Central memory CD4-positive, alpha-beta T cell (primary cell): ENCODE data around the gene DCN.
"Not testable (repeated sequence)": the region's sequence is repeated elsewhere in the genome, so short reads cannot be mapped to it uniquely, and the experiment has no call there.

Source experiments
- DNase-seq: peaks from one replicate; pipeline ENCODE4 v3.0.0; 2022
- total RNA-seq, 3 experiments: gene quantifications; one replicate each; lab custom pipeline; 2026; lab: John Stamatoyannopoulos, UW

The DCN gene, protein sequence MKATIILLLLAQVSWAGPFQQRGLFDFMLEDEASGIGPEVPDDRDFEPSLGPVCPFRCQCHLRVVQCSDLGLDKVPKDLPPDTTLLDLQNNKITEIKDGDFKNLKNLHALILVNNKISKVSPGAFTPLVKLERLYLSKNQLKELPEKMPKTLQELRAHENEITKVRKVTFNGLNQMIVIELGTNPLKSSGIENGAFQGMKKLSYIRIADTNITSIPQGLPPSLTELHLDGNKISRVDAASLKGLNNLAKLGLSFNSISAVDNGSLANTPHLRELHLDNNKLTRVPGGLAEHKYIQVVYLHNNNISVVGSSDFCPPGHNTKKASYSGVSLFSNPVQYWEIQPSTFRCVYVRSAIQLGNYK
- 0 to 0.39 (median 0) reads per million in 3 experiments for total RNA-seq

GRCh38 chr12:91182636-91183455, at the start of gene DCN:
Gene DCN (minus strand): TSS chr12:91182817. CDS start chr12:91178552, 4,265 bp downstream.
- DNase-seq = no peak

DNA sequence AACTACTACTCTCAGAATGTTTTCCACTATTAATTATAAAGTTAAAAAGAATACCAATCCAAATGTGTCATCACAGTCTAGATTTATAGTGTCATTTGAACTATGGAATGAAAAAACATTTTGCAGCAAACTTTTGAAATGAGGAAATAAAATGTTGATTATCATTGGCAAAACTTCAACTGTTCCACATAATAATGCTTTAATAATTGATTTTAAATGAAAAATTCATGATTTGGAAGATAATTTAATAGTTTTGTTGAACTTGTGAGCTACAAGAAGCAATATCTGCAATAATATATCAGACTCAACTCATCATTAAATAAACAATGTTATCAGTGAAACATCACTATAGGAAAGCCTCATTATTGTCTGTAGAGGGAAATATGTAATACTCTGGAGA, 48.2 kb upstream of the DCN start:
- no peak for DNase-seq

GRCh38 chr12:91226951-91227350, 44.3 kb upstream of the DCN start:
- no peak for DNase-seq

DNA sequence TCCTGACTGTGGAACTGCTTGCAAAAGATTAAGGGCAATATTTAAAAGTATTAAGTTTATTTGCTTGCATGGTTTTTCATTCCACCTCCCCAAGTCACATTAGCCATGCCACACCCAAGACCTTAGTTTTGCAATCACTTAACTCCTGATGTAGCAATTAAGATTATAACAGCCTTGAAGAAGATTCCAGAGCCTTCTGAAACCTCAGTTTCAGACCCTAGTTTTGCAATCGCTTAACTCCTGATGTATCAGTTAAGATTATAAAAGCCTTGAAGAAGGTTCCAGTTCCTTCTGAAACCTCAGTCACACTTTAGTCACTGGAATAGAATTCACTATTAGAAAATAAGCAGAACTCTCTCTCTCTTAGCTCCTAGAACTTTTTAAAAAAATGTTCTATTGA, 42.7 kb upstream of the DCN start:
- DNase-seq = no peak

DNA sequence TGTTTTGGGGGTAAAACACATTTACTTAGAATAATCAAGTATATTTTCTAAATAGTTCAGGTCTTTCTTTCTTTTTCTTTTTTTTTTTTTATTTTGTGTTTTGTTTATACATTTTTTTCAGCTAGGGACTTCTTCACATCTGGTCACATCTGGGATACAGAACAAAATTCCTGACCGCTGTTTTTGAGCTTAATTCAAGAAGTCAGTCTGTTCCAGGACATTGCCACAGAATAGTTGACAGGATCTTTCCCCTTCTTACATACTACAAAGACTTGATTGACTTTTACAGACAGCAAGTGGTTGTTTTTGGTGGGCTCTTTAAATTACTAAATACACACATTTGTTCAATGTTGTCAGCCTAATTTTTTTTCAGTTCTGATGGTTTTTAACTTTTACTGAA, 41.8 kb upstream of the DCN start:
- no peak for DNase-seq

GRCh38 chr12:91222746-91223145, 40.1 kb upstream of the DCN start:
- DNase-seq = no peak

- DNase-seq = no peak
These were observed 37.3 kb upstream of the DCN start for GRCh38 chr12:91219919-91220318.

DNA sequence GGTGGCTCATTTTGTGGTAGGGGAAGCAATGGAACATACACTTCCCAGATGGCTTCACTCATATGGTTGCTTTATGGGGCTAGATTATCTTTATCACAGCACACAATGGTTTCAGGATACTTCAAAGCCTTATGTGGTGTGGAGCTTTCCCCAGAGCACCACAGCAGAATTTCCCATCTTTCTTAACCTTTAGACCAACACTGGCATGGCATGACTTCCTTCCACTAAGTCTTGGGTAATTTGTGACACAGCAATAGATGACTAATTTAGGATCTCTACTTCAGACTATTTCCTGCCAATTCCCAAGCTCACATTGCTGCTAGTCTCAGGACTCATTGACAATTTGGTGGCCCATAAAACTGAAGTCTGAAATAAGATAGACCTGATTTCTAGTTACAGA, 36.9 kb upstream of the DCN start:
- DNase-seq = no peak

DNA sequence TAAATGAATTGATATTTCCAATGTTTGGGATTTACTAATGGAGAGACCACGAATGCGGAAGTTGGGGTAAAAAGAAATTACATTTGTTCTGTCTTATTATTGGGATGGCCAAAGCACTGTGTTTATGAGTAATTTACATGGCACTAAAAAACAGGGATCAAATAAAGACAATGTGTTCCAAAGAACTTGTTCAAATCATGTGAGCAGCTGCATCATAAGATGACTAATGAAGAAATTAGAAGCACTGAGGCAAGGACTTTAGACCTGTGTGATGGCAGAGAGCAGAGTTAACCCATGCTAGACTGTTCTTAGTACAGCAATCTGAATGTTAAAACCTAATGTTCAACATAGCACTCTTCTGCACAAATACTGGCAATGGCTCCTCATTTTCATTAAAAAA, 34.3 kb upstream of the DCN start:
- DNase-seq = no peak

DNA sequence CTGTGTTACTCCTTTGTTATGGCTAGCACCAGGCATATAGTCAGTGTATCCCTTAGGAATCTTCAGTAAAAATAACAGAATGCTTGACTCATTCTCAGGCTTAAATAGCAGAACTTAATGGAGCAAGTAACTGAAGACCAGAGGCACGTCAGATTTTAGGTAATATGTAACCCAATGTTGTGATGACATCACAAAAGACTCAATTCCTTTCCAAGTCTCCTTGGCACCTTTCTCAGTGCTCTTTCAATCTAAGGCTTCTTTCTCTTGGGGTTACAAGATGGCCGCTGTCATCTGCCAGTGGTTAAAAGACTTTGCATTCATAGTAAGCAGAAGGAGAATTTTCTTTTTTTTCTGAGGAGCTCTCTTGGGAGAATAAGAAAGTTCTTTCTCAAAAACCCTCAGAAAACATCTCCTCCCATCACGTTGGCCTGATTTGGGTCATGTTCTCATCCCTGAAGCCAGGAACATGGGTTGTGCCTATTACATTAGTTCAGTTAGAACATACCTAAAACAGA, 33.4 kb upstream of the DCN start:
- DNase-seq = no peak

DNA sequence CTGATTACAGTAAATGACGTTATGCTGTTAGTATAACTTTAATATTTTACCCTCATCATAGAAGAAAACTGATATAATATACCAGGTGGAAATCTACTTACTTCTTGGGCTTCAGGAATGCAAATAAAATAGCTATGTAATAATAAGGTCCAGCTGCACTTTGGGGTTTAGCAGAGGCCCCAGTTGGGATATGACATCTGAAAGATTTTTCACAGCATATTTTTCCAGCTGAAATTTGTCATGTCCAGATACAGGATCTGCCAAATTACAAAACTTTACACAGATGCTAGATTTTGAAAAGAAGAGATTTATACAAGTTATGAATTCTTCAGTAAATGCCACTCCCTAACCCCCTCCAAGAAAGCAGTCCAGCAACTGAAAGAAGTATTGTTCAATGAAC, 29.2 kb upstream of the DCN start:
- no peak for DNase-seq

DNA sequence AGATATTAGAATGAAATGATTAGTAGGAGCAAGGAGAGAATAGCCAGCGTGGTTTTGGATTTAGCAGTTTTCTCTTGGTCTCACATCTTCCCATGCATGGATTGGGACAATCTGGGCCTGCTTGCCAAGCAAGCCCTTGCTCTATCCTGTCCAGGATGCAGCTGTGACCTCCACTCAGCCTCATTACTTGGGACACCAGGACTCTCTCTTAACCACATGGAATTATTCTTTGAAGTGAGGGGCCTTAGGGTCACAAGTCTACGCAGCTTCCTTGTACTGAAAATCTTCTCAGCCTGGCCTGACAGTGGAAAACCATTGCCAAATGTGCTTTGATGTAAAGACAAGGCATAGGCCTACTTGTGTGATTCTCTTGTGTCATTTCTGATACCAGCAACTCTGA, 28.0 kb upstream of the DCN start:
- DNase-seq = no peak

GRCh38 chr12:91210144-91210543, 27.5 kb upstream of the DCN start:
- DNase-seq = no peak

GRCh38 chr12:91207301-91207700, 24.7 kb upstream of the DCN start:
- not testable (repeated sequence) for DNase-seq

DNA sequence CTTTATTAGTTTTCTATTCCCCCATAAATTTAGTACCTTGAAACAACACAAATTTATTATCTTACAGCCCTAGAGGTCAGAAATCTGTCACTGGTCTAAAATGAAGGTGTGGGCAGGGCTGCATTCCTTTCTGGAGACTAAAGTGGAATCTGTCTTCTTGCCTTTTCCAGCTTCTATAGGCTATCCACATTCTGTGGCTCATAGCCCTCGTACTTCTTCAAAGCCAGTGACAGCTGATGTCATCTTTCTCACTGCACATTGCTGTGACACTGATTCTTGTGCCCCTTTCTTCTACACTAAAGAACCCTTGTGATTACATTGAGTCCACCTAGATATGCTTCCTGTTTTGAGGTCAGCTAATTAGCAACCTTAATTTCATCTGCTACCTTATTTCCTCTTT, 23.2 kb upstream of the DCN start:
- DNase-seq = no peak

DNA sequence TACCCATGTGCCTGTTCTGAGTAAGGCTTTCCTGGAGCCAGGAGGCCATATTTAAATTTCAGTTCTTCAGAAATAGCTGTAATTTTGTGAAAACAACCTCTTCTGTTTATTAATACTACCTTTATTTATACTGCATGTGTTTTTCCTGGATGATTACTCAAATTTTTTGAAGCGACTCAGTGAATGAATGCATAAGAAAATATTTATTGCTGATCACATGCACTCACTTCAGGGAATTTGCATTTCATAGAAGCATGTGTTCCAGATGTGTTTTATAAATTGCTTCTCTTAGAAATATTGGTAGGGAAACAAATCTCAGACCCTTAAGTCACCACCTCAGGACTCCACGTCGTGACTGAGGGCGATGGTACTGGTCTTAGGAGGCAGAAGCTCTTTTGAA, 21.8 kb upstream of the DCN start:
- no peak for DNase-seq

- DNase-seq = no peak
These were observed 21.0 kb upstream of the DCN start for GRCh38 chr12:91203610-91204009.

DNA sequence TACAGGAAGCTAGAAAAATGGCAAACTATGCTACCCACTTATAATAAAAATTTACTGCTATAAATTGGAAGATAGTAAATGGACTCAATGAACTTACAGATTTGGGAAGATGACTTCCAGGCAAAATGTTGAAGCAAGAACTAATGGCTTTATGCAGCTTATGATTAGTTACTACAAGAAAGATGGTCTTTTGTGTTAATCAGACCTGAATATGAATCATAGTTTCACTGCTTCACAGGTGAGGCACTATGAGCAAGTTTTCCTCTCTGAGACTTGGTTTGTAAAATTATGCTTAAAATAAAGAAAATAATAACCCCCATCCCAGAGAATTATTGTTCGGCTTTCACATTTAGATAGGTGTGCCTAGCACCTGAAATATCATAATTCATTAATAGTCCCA, 19.8 kb upstream of the DCN start:
- DNase-seq = no peak

- DNase-seq = no peak
These were observed 13.8 kb upstream of the DCN start for GRCh38 chr12:91196436-91196835.

DNA sequence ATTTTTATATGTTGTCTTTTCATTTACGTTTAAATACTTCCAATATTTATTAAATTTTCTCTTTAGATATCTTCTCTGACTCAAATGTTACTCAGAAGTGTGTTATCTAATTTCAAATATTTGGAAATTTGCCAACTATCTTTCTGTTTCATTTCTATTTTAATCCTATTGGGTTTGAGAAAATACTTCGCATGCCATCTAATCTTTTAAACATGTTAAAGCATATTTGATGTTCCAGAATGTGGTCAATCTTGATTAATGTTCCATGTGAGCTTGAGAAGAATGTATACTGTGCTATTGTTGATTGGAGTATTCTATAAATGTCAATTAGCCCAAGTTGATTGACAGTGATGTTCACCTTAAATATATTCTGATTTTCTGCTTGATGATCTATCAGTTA, 11.9 kb upstream of the DCN start:
- DNase-seq = no peak

DNA sequence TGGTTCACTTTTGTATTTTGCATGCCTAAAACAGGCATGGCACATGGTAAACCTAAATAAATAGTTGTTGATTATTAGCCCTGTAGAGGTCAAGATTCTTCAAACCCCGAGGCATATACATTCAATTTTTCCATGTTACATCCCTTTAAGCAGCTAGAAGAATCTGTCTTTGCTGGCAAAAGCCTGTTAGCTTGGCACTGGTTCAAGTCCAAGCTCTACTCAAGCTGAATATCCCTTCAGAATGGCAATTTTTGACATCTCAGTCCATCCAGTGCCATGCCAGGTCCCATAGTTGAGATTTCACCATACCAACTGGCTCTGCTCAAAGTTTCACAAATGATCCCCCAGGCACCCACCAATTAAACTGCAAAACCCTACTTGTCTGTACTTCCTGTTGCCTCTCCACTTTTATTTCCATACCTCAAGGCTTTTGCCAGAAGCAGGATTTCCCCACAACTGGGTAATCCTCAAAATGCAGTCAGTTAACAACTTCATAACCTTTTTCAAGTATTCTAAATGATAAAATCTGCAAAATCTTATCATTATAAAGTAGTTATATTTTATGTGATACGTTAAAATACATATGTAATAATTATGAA, 9.0 kb upstream of the DCN start:
- no peak for DNase-seq

- DNase-seq = no peak
These were observed 6.9 kb upstream of the DCN start for GRCh38 chr12:91189516-91189915.

DNA sequence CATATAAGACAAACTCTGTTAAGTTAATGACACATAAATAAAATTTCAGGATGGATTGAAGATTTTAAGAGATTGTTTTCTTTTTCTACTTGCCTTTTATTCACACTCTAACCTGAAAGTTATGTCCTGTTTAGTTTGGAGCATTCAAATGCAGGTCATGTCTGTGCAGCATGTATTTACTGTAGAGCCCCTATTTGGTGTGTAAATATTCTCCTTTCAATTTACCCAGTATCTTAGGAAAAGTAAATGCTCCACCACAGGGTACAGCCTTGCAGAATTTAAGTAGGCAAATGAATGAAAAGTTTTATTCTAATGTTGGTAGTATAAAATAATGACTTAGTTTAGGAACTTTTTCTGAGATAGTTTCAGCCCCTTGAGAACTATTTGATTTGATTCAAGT, 6.2 kb upstream of the DCN start:
- no peak for DNase-seq

DNA sequence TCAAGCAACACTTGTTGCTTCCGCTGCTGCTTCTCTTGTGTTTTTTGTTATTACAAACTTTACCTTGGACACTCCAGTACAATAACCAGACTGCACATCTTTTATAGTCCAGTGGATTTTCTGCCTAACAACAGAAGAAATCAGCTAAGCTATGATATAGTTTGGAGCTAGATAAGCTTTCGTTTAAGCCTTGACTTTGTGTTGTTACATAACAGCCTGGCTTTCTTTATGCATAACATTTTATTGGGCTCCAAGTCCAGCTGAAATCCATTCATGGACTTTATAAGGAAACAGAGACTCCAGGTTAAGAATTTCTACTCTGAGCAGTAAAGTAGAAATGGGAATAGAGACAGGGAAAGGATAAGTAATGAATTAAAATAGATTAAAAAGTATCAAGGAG, 3.5 kb upstream of the DCN start:
- no peak for DNase-seq
